RWPE1 (cell line): ENCODE results near the gene TSPAN15.

Experiments
- CTCF ChIA-PET: fragments of 350-600 bp; sonication (Branson Sonifier 250); formaldehyde crosslinking; extraction: SDS; loops from one replicate; lab custom pipeline; 2021; lab: Yijun Ruan, JAX
- POLR2A ChIA-PET: fragments of 400-600 bp; formaldehyde crosslinking; extraction: SDS; loops from one replicate; lab custom pipeline; 2020; ENCODE audit warnings: antibody characterized with exemption; ENCODE audit not compliant: low non-redundant PET; lab: Yijun Ruan, JAX
- DNase-seq: peaks from one replicate; pipeline ENCODE4 v3.0.0; 2012; ENCODE audit warnings: low spot score
- H3K27ac ChIP-seq: fragments of 450-650 bp; 2 replicates; pipeline ENCODE4 v1.5.1; 2017
- TF ChIP-seq, protein P1 (sequence below): fragments of 450-650 bp; conservative IDR thresholded peaks from 2 replicates; pipeline ENCODE4 v1.5.1; 2017; ENCODE audit warnings: low read depth, mild to moderate bottlenecking

TSPAN15 gene

DNA sequence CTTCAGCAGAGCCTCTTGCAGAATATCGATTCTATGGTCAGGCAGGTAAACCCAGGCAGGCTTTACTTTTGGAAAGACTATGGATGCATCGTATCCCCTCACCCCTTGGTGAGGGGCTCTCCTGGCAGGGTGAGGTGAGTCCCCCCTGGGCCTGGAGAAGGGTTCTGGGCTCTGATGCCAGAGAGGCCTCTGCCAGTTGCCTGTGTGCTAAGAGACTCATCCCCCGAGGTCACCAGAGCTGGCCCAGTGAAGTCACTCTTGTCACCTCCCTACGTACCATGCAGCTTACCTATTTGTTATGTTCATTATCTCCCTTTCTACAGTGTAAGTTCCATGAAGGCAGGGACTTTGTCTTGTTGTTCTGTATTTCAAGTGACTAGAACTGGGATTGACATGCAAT, 51.3 kb downstream of the TSPAN15 start:
- no peak for DNase-seq
- TF ChIP-seq, protein P1, sequence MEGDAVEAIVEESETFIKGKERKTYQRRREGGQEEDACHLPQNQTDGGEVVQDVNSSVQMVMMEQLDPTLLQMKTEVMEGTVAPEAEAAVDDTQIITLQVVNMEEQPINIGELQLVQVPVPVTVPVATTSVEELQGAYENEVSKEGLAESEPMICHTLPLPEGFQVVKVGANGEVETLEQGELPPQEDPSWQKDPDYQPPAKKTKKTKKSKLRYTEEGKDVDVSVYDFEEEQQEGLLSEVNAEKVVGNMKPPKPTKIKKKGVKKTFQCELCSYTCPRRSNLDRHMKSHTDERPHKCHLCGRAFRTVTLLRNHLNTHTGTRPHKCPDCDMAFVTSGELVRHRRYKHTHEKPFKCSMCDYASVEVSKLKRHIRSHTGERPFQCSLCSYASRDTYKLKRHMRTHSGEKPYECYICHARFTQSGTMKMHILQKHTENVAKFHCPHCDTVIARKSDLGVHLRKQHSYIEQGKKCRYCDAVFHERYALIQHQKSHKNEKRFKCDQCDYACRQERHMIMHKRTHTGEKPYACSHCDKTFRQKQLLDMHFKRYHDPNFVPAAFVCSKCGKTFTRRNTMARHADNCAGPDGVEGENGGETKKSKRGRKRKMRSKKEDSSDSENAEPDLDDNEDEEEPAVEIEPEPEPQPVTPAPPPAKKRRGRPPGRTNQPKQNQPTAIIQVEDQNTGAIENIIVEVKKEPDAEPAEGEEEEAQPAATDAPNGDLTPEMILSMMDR = no peak
- POLR2A ChIA-PET = no interaction called here
- CTCF ChIA-PET = interaction anchor here (1.4 kb wide), 1 partner anchor 13 kb away, joined by 6 read pairs; no protein-coding TSS in a partner anchor
- no peak overlapping the region for H3K27ac ChIP-seq

DNA sequence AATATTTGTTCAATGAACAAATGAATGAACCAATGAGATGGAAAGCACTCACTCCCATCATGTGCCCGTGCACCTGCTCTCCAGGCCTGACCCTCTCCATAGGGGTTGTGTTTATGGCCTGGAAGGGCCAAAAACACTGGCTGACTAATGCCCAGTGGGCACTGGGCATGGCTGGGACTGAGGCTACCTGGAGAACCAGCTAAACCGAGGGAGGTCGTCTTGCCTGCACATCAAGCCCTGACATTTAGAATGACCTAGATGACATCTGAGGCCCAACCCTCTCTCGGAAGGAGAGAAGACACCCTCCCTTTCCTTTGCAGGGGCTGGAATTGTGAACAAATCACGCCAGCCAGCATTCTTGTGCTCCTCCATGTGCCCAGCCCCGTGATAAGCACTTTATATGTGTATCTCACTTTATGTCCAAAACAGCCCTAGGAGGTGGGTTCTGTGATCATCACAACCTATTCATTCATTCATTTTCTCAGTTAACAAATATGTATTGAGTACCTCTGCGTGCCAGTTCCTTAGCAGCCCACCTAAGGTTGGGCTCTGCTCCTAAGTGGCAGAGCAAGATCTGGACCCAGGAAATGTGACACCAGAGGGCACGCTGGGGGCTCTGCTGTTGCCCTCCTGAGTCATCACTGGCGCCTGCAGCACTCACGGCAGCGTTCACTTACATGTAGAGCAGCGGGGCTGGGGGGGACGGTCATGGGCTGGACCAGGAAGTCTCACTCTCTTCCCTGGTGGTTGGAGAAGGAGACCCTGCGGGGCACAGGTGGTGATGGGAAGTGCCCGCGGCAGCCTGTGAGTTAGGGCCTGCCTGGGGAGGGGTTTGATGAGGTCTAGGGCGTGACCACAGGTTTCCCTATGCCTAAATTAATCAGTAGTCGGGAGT, 52.0 kb downstream of the TSPAN15 start:
- DNase-seq = no peak
- no peak overlapping the region for H3K27ac ChIP-seq
- TF ChIP-seq, protein P1 = no peak
- ChIA-PET CTCF (interaction anchor here (0.6 to 0.7 kb wide), 3 partner anchors 25 to 124 kb away, joined by 4 to 5 read pairs (median 4); no protein-coding TSS in a partner anchor), POLR2A (no interaction called here)

DNA sequence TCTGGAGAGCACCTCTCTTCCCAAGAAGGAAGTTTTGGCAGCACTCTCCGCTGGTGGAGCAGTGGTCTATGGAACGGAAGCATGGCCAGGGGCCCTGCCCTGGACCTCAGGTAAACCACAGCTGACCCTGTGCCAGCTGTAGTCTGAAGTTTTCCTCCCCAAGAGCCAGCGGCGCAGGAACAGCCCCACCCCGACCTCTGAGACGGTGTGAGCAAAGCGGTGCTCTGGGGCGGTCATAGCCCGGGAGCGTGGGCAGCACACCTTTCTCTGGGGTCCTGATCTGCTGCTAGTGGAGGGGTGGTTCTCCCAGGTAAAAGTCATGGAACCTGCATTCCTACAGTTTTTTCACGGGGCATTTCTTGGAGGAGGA, 52.6 kb downstream of the TSPAN15 start:
- no peak for DNase-seq
- H3K27ac ChIP-seq = no peak overlapping the region
- POLR2A ChIA-PET = no interaction called here
- CTCF ChIA-PET = interaction anchor here (0.7 kb wide), 2 partner anchors 25 to 96 kb away, joined by 4 to 5 read pairs; no protein-coding TSS in a partner anchor
- TF ChIP-seq, protein P1 = no peak

GRCh38 chr10:69504576-69505250, 53.4 kb downstream of the TSPAN15 start:
- H3K27ac ChIP-seq = no peak overlapping the region
- TF ChIP-seq, protein P1 = no peak
- no peak for DNase-seq
- ChIA-PET POLR2A (no interaction called here), CTCF (interaction anchor here (0.5 to 4.3 kb wide), 6 partner anchors 77 to 559 kb away, joined by 3 to 26 read pairs (median 3); no protein-coding TSS in a partner anchor)

DNA sequence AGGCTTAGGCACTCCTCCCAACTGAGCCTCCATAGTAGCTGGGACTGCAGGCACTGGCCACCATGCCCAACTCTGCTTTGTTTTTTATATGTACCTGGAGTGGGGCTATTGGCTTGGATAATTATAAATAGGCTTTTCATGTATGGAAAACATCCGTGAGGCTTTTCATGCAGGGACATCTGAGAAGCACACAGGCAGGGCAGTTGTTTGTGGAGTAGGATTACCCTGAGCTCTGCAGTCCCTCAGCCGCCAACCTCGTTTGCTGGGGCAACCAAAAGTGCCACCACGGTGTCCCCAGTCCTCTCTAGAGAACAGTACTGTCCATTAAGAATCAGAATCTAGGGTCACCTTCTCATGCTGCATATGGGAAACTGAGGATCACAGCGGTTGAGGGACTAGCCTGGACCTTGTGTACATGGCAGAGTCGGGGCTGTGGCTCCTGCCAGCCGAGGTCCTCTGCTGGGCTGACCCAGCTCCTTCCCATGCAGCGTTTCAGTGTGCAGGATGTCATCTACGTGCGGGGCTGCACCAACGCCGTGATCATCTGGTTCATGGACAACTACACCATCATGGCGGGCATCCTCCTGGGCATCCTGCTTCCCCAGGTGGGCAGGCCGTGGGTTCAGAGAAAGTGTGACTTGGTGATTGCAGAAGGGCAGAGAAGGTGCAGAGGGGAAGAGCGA, 54.5 kb downstream of the TSPAN15 start:
- TF ChIP-seq, protein P1 = no peak
- POLR2A ChIA-PET = no interaction called here
- CTCF ChIA-PET = interaction anchor here (0.6 to 4.3 kb wide), 7 partner anchors 38 to 260 kb away, joined by 3 to 26 read pairs (median 3); no protein-coding TSS in a partner anchor
- no peak for DNase-seq
- no peak overlapping the region for H3K27ac ChIP-seq

DNA sequence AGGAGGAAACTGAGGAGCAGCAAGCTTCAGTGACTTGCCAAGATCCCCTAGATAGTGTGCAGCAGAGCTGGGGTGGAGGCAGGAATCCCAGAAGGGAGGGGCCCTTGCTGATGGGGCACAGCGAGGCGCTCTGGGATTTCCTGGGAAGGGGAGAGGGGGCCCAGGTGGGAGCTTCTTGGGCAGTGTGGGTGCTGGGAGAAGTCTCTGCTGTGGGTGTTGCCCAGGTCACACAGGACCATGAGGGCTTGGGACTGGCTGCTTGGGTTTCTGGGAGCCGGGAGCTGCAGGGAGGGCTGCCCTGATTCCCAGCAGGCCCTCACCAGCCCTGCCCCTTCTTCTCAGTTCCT, 55.2 kb downstream of the TSPAN15 start:
- no peak for DNase-seq
- POLR2A ChIA-PET = interaction anchor here (0.6 kb wide), 1 partner anchor 25 kb away, joined by 4 read pairs; no protein-coding TSS in a partner anchor
- CTCF ChIA-PET = interaction anchor here (0.5 to 4.3 kb wide), 7 partner anchors 9 to 1286 kb away, joined by 3 to 26 read pairs (median 3); no protein-coding TSS in a partner anchor
- no peak overlapping the region for H3K27ac ChIP-seq
- TF ChIP-seq, protein P1 = no peak
